Trophoblast cell (in vitro differentiated cells and primary cell): Measurements from ENCODE around the gene ODC1.

Experiments
- DNase-seq, 2 donors: peaks; one replicate each; pipeline ENCODE4 v3.0.0-alpha.2; 2016
- H2AFZ ChIP-seq: 2 replicates; pipeline ENCODE4 v1.6.1; 2013; ENCODE audit warnings: low read length, moderate library complexity, mild to moderate bottlenecking; ENCODE audit not compliant: insufficient read depth, poor library complexity
- H2AK5ac ChIP-seq: 2 replicates; pipeline ENCODE4 v1.6.1; 2013; ENCODE audit warnings: mild to moderate bottlenecking, low read length
- H2BK120ac ChIP-seq: 2 replicates; pipeline ENCODE4 v1.6.1; 2013; ENCODE audit warnings: low read length, mild to moderate bottlenecking, moderate library complexity; ENCODE audit not compliant: insufficient read depth, poor library complexity
- H2BK12ac ChIP-seq: 2 replicates; pipeline ENCODE4 v1.6.1; 2013; ENCODE audit warnings: mild to moderate bottlenecking, low read length, moderate library complexity
- H2BK5ac ChIP-seq: 2 replicates; pipeline ENCODE4 v1.6.1; 2013; ENCODE audit warnings: low read length, low read depth, moderate library complexity, mild to moderate bottlenecking; ENCODE audit not compliant: poor library complexity
- H3K14ac ChIP-seq: 2 replicates; pipeline ENCODE4 v1.6.1; 2013; ENCODE audit warnings: mild to moderate bottlenecking, low read length
- H3K18ac ChIP-seq: 2 replicates; pipeline ENCODE4 v1.6.1; 2013; ENCODE audit warnings: mild to moderate bottlenecking, low read length
- H3K23ac ChIP-seq: 2 replicates; pipeline ENCODE4 v1.6.1; 2013; ENCODE audit warnings: low read length
- H3K27ac ChIP-seq: 2 replicates; pipeline ENCODE4 v1.5.1; 2013; ENCODE audit warnings: low read depth, mild to moderate bottlenecking, inconsistent platforms, low read length, moderate library complexity
- H3K27me3 ChIP-seq: 2 replicates; pipeline ENCODE4 v1.6.1; 2013; ENCODE audit warnings: inconsistent platforms, mild to moderate bottlenecking, low read length, moderate library complexity; ENCODE audit not compliant: insufficient read depth
- H3K36me3 ChIP-seq, 2 experiments: 1 replicate in 1 of 2; 2 replicates in 1 of 2; pipeline ENCODE4 v1.6.1; 2013; ENCODE audit warnings: low read length in 2 of 2, mild to moderate bottlenecking in 2 of 2, moderate library complexity in 1 of 2; ENCODE audit not compliant: insufficient read depth in 2 of 2, control insufficient read depth in 1 of 2
- H3K4ac ChIP-seq: 2 replicates; pipeline ENCODE4 v1.6.1; 2013; ENCODE audit warnings: low read depth, mild to moderate bottlenecking, low read length, moderate library complexity
- H3K4me1 ChIP-seq, 2 experiments: 1 replicate in 1 of 2; 2 replicates in 1 of 2; pipeline ENCODE4 v1.6.1; 2013; ENCODE audit warnings: low read length in 2 of 2, mild to moderate bottlenecking in 2 of 2, moderate library complexity in 1 of 2; ENCODE audit not compliant: insufficient read depth in 2 of 2, control insufficient read depth in 1 of 2
- H3K4me2 ChIP-seq: 2 replicates; pipeline ENCODE4 v1.6.1; 2013; ENCODE audit warnings: inconsistent platforms, mild to moderate bottlenecking, low read length, moderate library complexity
- H3K4me3 ChIP-seq: 2 replicates; pipeline ENCODE4 v1.5.1; 2013; ENCODE audit warnings: mild to moderate bottlenecking, low read depth, low read length, inconsistent platforms
- H3K79me1 ChIP-seq: one replicate; pipeline ENCODE4 v1.6.1; 2013; ENCODE audit warnings: low read length
- H3K79me2 ChIP-seq: 2 replicates; pipeline ENCODE4 v1.6.1; 2013; ENCODE audit warnings: low read length, mild to moderate bottlenecking; ENCODE audit not compliant: control insufficient read depth, insufficient read depth, poor library complexity
- H3K9ac ChIP-seq: 2 replicates; pipeline ENCODE4 v1.6.1; 2013; ENCODE audit warnings: mild to moderate bottlenecking, low read length
- H3K9me3 ChIP-seq: 2 replicates; pipeline ENCODE4 v1.6.1; 2013; ENCODE audit warnings: low read depth, mild to moderate bottlenecking, control low read depth, inconsistent platforms, low read length; ENCODE audit not compliant: insufficient read depth
- H4K12ac ChIP-seq: 2 replicates; pipeline ENCODE4 v1.6.1; 2013; ENCODE audit warnings: low read depth, mild to moderate bottlenecking, low read length, moderate library complexity
- H4K8ac ChIP-seq: 2 replicates; pipeline ENCODE4 v1.6.1; 2013; ENCODE audit warnings: low read depth, mild to moderate bottlenecking, low read length, moderate library complexity
- H4K91ac ChIP-seq: one replicate; pipeline ENCODE4 v1.6.1; 2013; ENCODE audit warnings: low read depth, mild to moderate bottlenecking, low read length, moderate library complexity
- WGBS: extraction: QIAGEN DNeasy Blood & Tissue Kit; methylation state at CpG from one replicate; pipeline ENCODE4 v1.1.7; 2013; ENCODE audit warnings: missing lambda C conversion rate; ENCODE audit not compliant: insufficient read length, insufficient coverage; ENCODE audit errors: extremely low coverage; 5-methylcytosine and 5-hydroxymethylcytosine counted together

ODC1 gene

GRCh38 chr2:10481666-10482157 is 33.6 kb upstream of the ODC1 start:
- Histone ChIP-seq H3K27me3 (no peaks in the 10 kb centered on the region), H3K14ac (no peak overlapping the region), H3K4ac (no peak overlapping the region), H3K9ac (no peak overlapping the region), H3K9me3 (peaks cover 3% of the 10 kb centered on the region), H2AFZ (no peak overlapping the region), H2BK5ac (no peak overlapping the region), H4K91ac (no peak overlapping the region), H3K4me1 (no peaks in the 10 kb centered on the region), H3K79me2 (no peaks in the 10 kb centered on the region), H3K18ac (no peak overlapping the region), H3K27ac (no peak overlapping the region), H4K12ac (no peak overlapping the region), H3K36me3 (no peaks in the 10 kb centered on the region), H2BK12ac (no peak overlapping the region), H3K4me2 (no peak overlapping the region), H3K4me3 (no peak overlapping the region), H3K23ac (no peak overlapping the region), H4K8ac (no peak overlapping the region), H2BK120ac (no peak overlapping the region), H2AK5ac (no peak overlapping the region), H3K79me1 (no peaks in the 10 kb centered on the region)
- WGBS = no CpG with 5 or more reads among the region's 10 CpGs
- no peak for DNase-seq

GRCh38 chr2:10481055-10481665 is 33.0 kb upstream of the ODC1 start:
- Histone ChIP-seq H3K18ac (no peak overlapping the region), H2AK5ac (no peak overlapping the region), H3K23ac (no peak overlapping the region), H3K14ac (no peak overlapping the region), H3K27ac (no peak overlapping the region), H3K4me3 (no peak overlapping the region), H2AFZ (no peak overlapping the region), H3K36me3 (no peaks in the 10 kb centered on the region), H2BK5ac (no peak overlapping the region), H2BK120ac (no peak overlapping the region), H3K4me1 (no peaks in the 10 kb centered on the region), H4K12ac (no peak overlapping the region), H4K91ac (no peak overlapping the region), H3K4ac (no peak overlapping the region), H4K8ac (no peak overlapping the region), H3K9me3 (peaks cover 3% of the 10 kb centered on the region), H2BK12ac (no peak overlapping the region), H3K9ac (no peak overlapping the region), H3K4me2 (no peak overlapping the region), H3K79me1 (no peaks in the 10 kb centered on the region), H3K79me2 (no peaks in the 10 kb centered on the region), H3K27me3 (no peaks in the 10 kb centered on the region)
- DNase-seq = no peak
- no CpG with 5 or more reads among the region's 3 CpGs for WGBS

GRCh38 chr2:10480359-10480949 is 32.3 kb upstream of the ODC1 start:
- Histone ChIP-seq H3K23ac (no peak overlapping the region), H2BK120ac (no peak overlapping the region), H2BK5ac (no peak overlapping the region), H3K79me2 (no peaks in the 10 kb centered on the region), H3K27me3 (no peaks in the 10 kb centered on the region), H3K79me1 (no peaks in the 10 kb centered on the region), H3K4me1 (no peaks in the 10 kb centered on the region), H3K4me3 (no peak overlapping the region), H2AFZ (no peak overlapping the region), H4K12ac (no peak overlapping the region), H3K4me2 (no peak overlapping the region), H3K9me3 (peaks cover 3% of the 10 kb centered on the region), H3K27ac (no peak overlapping the region), H4K91ac (no peak overlapping the region), H4K8ac (no peak overlapping the region), H2BK12ac (no peak overlapping the region), H3K36me3 (no peaks in the 10 kb centered on the region), H3K18ac (no peak overlapping the region), H3K4ac (no peak overlapping the region), H2AK5ac (no peak overlapping the region), H3K9ac (no peak overlapping the region), H3K14ac (no peak overlapping the region)
- WGBS = 67% methylated on average over 1 of the region's 2 CpGs
- DNase-seq = no peak

- H3K4ac ChIP-seq = no peak overlapping the region
- H3K14ac ChIP-seq = no peak overlapping the region
- H3K4me2 ChIP-seq = no peak overlapping the region
- no peak overlapping the region for H2BK5ac ChIP-seq
- H3K36me3 ChIP-seq = no peaks in the 10 kb centered on the region
- WGBS = no CpG with 5 or more reads among the region's 12 CpGs
- H3K18ac ChIP-seq = no peak overlapping the region
- H4K12ac ChIP-seq = no peak overlapping the region
- no peak overlapping the region for H3K23ac ChIP-seq
- no peak overlapping the region for H2AFZ ChIP-seq
- H3K4me3 ChIP-seq = no peak overlapping the region
- H3K79me1 ChIP-seq = no peaks in the 10 kb centered on the region
- no peak overlapping the region for H3K9ac ChIP-seq
- H2AK5ac ChIP-seq = no peak overlapping the region
- H3K4me1 ChIP-seq = no peaks in the 10 kb centered on the region
- no peak overlapping the region for H2BK120ac ChIP-seq
- H2BK12ac ChIP-seq = no peak overlapping the region
- peaks cover 3% of the 10 kb centered on the region for H3K9me3 ChIP-seq
- DNase-seq = no peak
- H4K8ac ChIP-seq = no peak overlapping the region
- no peaks in the 10 kb centered on the region for H3K79me2 ChIP-seq
- H4K91ac ChIP-seq = no peak overlapping the region
- no peak overlapping the region for H3K27ac ChIP-seq
- no peaks in the 10 kb centered on the region for H3K27me3 ChIP-seq
Measured at GRCh38 chr2:10478916-10479315, 30.8 kb upstream of the ODC1 start.
